ENCODE measurements around the gene RAMP1.

The RAMP1 gene

GRCh38 chr2:237924164-237924534 lies 64.7 kb downstream of the RAMP1 start:
- Histone ChIP-seq H3K4me3 (ENCODE audit: low read length in 2 of 2) (no peak overlapping the region), H3K36me3 (ENCODE audit: control insufficient read depth in 2 of 2, insufficient read depth in 2 of 2, low read length in 2 of 2) (no peaks in the 10 kb centered on the region), H3K27me3 (ENCODE audit: control insufficient read depth in 2 of 2, insufficient read depth in 2 of 2, low read length in 2 of 2) (no peaks in the 10 kb centered on the region), H3K4me1 (ENCODE audit: control insufficient read depth in 2 of 2, insufficient read depth in 2 of 2, low read length in 2 of 2) (peaks cover 0 to 4% of the 10 kb centered on the region in 2 donors), H3K27ac (ENCODE audit: low read depth in 2 of 2, low read length in 2 of 2) (no peak overlapping the region), H3K9me3 (ENCODE audit: control insufficient read depth in 2 of 2, low read length in 2 of 2) (no peaks in the 10 kb centered on the region), H3K9ac (ENCODE audit: low read depth in 1 of 2, low read length in 2 of 2) (no peak overlapping the region)

- Histone ChIP-seq H3K4me1 (ENCODE audit: control insufficient read depth in 2 of 2, insufficient read depth in 2 of 2, low read length in 2 of 2) (peaks cover 3 to 4% of the 10 kb centered on the region in 2 donors), H3K27me3 (ENCODE audit: control insufficient read depth in 2 of 2, insufficient read depth in 2 of 2, low read length in 2 of 2) (no peaks in the 10 kb centered on the region), H3K4me3 (ENCODE audit: low read length in 2 of 2) (no peak overlapping the region), H3K9me3 (ENCODE audit: control insufficient read depth in 2 of 2, low read length in 2 of 2) (no peaks in the 10 kb centered on the region), H3K9ac (ENCODE audit: low read depth in 1 of 2, low read length in 2 of 2) (no peak overlapping the region), H3K27ac (ENCODE audit: low read depth in 2 of 2, low read length in 2 of 2) (no peak overlapping the region), H3K36me3 (ENCODE audit: control insufficient read depth in 2 of 2, insufficient read depth in 2 of 2, low read length in 2 of 2) (no peaks in the 10 kb centered on the region)
Observed at GRCh38 chr2:237927135-237927534, 67.7 kb downstream of the RAMP1 start.

GRCh38 chr2:237927986-237928385 lies 68.6 kb downstream of the RAMP1 start:
- H3K27ac ChIP-seq (ENCODE audit: low read depth in 2 of 2, low read length in 2 of 2) = no peak overlapping the region

GRCh38 chr2:237929979-237930378 lies 70.6 kb downstream of the RAMP1 start:
- Histone ChIP-seq H3K4me1 (ENCODE audit: control insufficient read depth in 2 of 2, insufficient read depth in 2 of 2, low read length in 2 of 2) (peaks cover 0 to 3% of the 10 kb centered on the region in 2 donors), H3K27me3 (ENCODE audit: control insufficient read depth in 2 of 2, insufficient read depth in 2 of 2, low read length in 2 of 2) (no peaks in the 10 kb centered on the region), H3K9me3 (ENCODE audit: control insufficient read depth in 2 of 2, low read length in 2 of 2) (no peaks in the 10 kb centered on the region), H3K36me3 (ENCODE audit: control insufficient read depth in 2 of 2, insufficient read depth in 2 of 2, low read length in 2 of 2) (no peaks in the 10 kb centered on the region), H3K9ac (ENCODE audit: low read depth in 1 of 2, low read length in 2 of 2) (no peak overlapping the region), H3K27ac (ENCODE audit: low read depth in 2 of 2, low read length in 2 of 2) (no peak overlapping the region), H3K4me3 (ENCODE audit: low read length in 2 of 2) (no peak overlapping the region)

More at GRCh38 chr2:237927986-237928385, 68.6 kb downstream of the RAMP1 start:
- Histone ChIP-seq H3K9me3 (ENCODE audit: control insufficient read depth in 2 of 2, low read length in 2 of 2) (no peaks in the 10 kb centered on the region), H3K4me1 (ENCODE audit: control insufficient read depth in 2 of 2, insufficient read depth in 2 of 2, low read length in 2 of 2) (peaks cover 3 to 4% of the 10 kb centered on the region in 2 donors), H3K27me3 (ENCODE audit: control insufficient read depth in 2 of 2, insufficient read depth in 2 of 2, low read length in 2 of 2) (no peaks in the 10 kb centered on the region), H3K36me3 (ENCODE audit: control insufficient read depth in 2 of 2, insufficient read depth in 2 of 2, low read length in 2 of 2) (no peaks in the 10 kb centered on the region), H3K4me3 (ENCODE audit: low read length in 2 of 2) (no peak overlapping the region), H3K9ac (ENCODE audit: low read depth in 1 of 2, low read length in 2 of 2) (no peak overlapping the region)

- Histone ChIP-seq H3K36me3 (ENCODE audit: control insufficient read depth in 2 of 2, insufficient read depth in 2 of 2, low read length in 2 of 2) (no peaks in the 10 kb centered on the region), H3K9ac (ENCODE audit: low read depth in 1 of 2, low read length in 2 of 2) (no peak overlapping the region), H3K4me3 (ENCODE audit: low read length in 2 of 2) (no peak overlapping the region), H3K4me1 (ENCODE audit: control insufficient read depth in 2 of 2, insufficient read depth in 2 of 2, low read length in 2 of 2) (peaks cover 0 to 3% of the 10 kb centered on the region in 2 donors), H3K9me3 (ENCODE audit: control insufficient read depth in 2 of 2, low read length in 2 of 2) (no peaks in the 10 kb centered on the region), H3K27ac (ENCODE audit: low read depth in 2 of 2, low read length in 2 of 2) (no peak overlapping the region), H3K27me3 (ENCODE audit: control insufficient read depth in 2 of 2, insufficient read depth in 2 of 2, low read length in 2 of 2) (no peaks in the 10 kb centered on the region)
Observed at GRCh38 chr2:237931205-237931721, 71.8 kb downstream of the RAMP1 start.

- Histone ChIP-seq H3K9ac (ENCODE audit: low read depth in 1 of 2, low read length in 2 of 2) (no peak overlapping the region), H3K4me1 (ENCODE audit: control insufficient read depth in 2 of 2, insufficient read depth in 2 of 2, low read length in 2 of 2) (peaks cover 0 to 3% of the 10 kb centered on the region in 2 donors), H3K36me3 (ENCODE audit: control insufficient read depth in 2 of 2, insufficient read depth in 2 of 2, low read length in 2 of 2) (no peaks in the 10 kb centered on the region), H3K27ac (ENCODE audit: low read depth in 2 of 2, low read length in 2 of 2) (no peak overlapping the region), H3K9me3 (ENCODE audit: control insufficient read depth in 2 of 2, low read length in 2 of 2) (no peaks in the 10 kb centered on the region), H3K27me3 (ENCODE audit: control insufficient read depth in 2 of 2, insufficient read depth in 2 of 2, low read length in 2 of 2) (no peaks in the 10 kb centered on the region), H3K4me3 (ENCODE audit: low read length in 2 of 2) (no peak overlapping the region)
Observed at GRCh38 chr2:237932731-237933131, 73.3 kb downstream of the RAMP1 start.

- no peak overlapping the region for H3K4me3 ChIP-seq (ENCODE audit: low read length in 2 of 2)
- H3K36me3 ChIP-seq (ENCODE audit: control insufficient read depth in 2 of 2, insufficient read depth in 2 of 2, low read length in 2 of 2) = no peaks in the 10 kb centered on the region
- no peak overlapping the region for H3K27ac ChIP-seq (ENCODE audit: low read depth in 2 of 2, low read length in 2 of 2)
Observed at GRCh38 chr2:237934186-237934585, 74.8 kb downstream of the RAMP1 start.

GRCh38 chr2:237935740-237936452 lies 76.5 kb downstream of the RAMP1 start:
- H3K9me3 ChIP-seq (ENCODE audit: control insufficient read depth in 2 of 2, low read length in 2 of 2) = no peaks in the 10 kb centered on the region
- H3K27ac ChIP-seq (ENCODE audit: low read depth in 2 of 2, low read length in 2 of 2) = no peak overlapping the region
- peaks cover 0 to under 1% of the 10 kb centered on the region in 2 donors for H3K4me1 ChIP-seq (ENCODE audit: control insufficient read depth in 2 of 2, insufficient read depth in 2 of 2, low read length in 2 of 2)
- no peak overlapping the region for H3K4me3 ChIP-seq (ENCODE audit: low read length in 2 of 2)
- no peaks in the 10 kb centered on the region for H3K36me3 ChIP-seq (ENCODE audit: control insufficient read depth in 2 of 2, insufficient read depth in 2 of 2, low read length in 2 of 2)
- no peak overlapping the region for H3K9ac ChIP-seq (ENCODE audit: low read depth in 1 of 2, low read length in 2 of 2)
- no peaks in the 10 kb centered on the region for H3K27me3 ChIP-seq (ENCODE audit: control insufficient read depth in 2 of 2, insufficient read depth in 2 of 2, low read length in 2 of 2)

More at GRCh38 chr2:237934186-237934585, 74.8 kb downstream of the RAMP1 start:
- H3K9me3 ChIP-seq (ENCODE audit: control insufficient read depth in 2 of 2, low read length in 2 of 2) = no peaks in the 10 kb centered on the region
- peaks cover 0 to 3% of the 10 kb centered on the region in 2 donors for H3K4me1 ChIP-seq (ENCODE audit: control insufficient read depth in 2 of 2, insufficient read depth in 2 of 2, low read length in 2 of 2)
- H3K27me3 ChIP-seq (ENCODE audit: control insufficient read depth in 2 of 2, insufficient read depth in 2 of 2, low read length in 2 of 2) = no peaks in the 10 kb centered on the region
- H3K9ac ChIP-seq (ENCODE audit: low read depth in 1 of 2, low read length in 2 of 2) = no peak overlapping the region

GRCh38 chr2:237939251-237939650 lies 79.8 kb downstream of the RAMP1 start:
- H3K9ac ChIP-seq (ENCODE audit: low read depth in 1 of 2, low read length in 2 of 2) = no peak overlapping the region
- no peaks in the 10 kb centered on the region for H3K36me3 ChIP-seq (ENCODE audit: control insufficient read depth in 2 of 2, insufficient read depth in 2 of 2, low read length in 2 of 2)
- no peak overlapping the region for H3K27ac ChIP-seq (ENCODE audit: low read depth in 2 of 2, low read length in 2 of 2)
- no peaks in the 10 kb centered on the region for H3K27me3 ChIP-seq (ENCODE audit: control insufficient read depth in 2 of 2, insufficient read depth in 2 of 2, low read length in 2 of 2)
- H3K4me3 ChIP-seq (ENCODE audit: low read length in 2 of 2) = no peak overlapping the region
- H3K4me1 ChIP-seq (ENCODE audit: control insufficient read depth in 2 of 2, insufficient read depth in 2 of 2, low read length in 2 of 2) = no peaks in the 10 kb centered on the region
- H3K9me3 ChIP-seq (ENCODE audit: control insufficient read depth in 2 of 2, low read length in 2 of 2) = peaks cover 0 to 2% of the 10 kb centered on the region in 2 donors

- no peak overlapping the region for H3K27ac ChIP-seq (ENCODE audit: low read depth in 2 of 2, low read length in 2 of 2)
- no peaks in the 10 kb centered on the region for H3K27me3 ChIP-seq (ENCODE audit: control insufficient read depth in 2 of 2, insufficient read depth in 2 of 2, low read length in 2 of 2)
- peaks cover 0 to 4% of the 10 kb centered on the region in 2 donors for H3K9me3 ChIP-seq (ENCODE audit: control insufficient read depth in 2 of 2, low read length in 2 of 2)
- no peaks in the 10 kb centered on the region for H3K4me1 ChIP-seq (ENCODE audit: control insufficient read depth in 2 of 2, insufficient read depth in 2 of 2, low read length in 2 of 2)
- H3K4me3 ChIP-seq (ENCODE audit: low read length in 2 of 2) = no peak overlapping the region
- H3K9ac ChIP-seq (ENCODE audit: low read depth in 1 of 2, low read length in 2 of 2) = no peak overlapping the region
- H3K36me3 ChIP-seq (ENCODE audit: control insufficient read depth in 2 of 2, insufficient read depth in 2 of 2, low read length in 2 of 2) = no peaks in the 10 kb centered on the region
Observed at GRCh38 chr2:237940828-237941227, 81.4 kb downstream of the RAMP1 start.

Data from mucosa of rectum (tissue), 2 donors.